Activated CD4-positive, alpha-beta T cell treated with anti-CD3 and anti-CD28 coated beads, Interleukin-2, amount 10 ng/mL, durations not matched to agents 7 days and 5 days (primary cell): ENCODE measurements around the gene PHAF1. TPM values are rescaled to one million over a fixed set of nuclear protein-coding genes. Genes with fewer than 3 reads are reported as not detected.
A peak's percentile ranks its signal among the peaks of the same experiment; 100 is the strongest.

Experiments used
- CTCF ChIA-PET: fragments of 350-600 bp; sonication (Branson Sonifier 250); formaldehyde crosslinking; loops from one replicate; lab custom pipeline; 2021; ENCODE audit warnings: antibody characterized with exemption; lab: Charles Lee
- POLR2A ChIA-PET: fragments of 350-600 bp; sonication (Branson Sonifier 250); formaldehyde crosslinking; loops from one replicate; lab custom pipeline; 2021; ENCODE audit warnings: antibody characterized with exemption; lab: Charles Lee
- DNase-seq: peaks from one replicate; pipeline ENCODE4 v3.0.0-alpha.2; 2020
- H3K27ac Mint-ChIP-seq: one replicate; pipeline ENCODE4 v1.8.0; 2021; ENCODE audit warnings: mild to moderate bottlenecking, moderate library complexity, mixed read lengths
- H3K27me3 Mint-ChIP-seq: one replicate; pipeline ENCODE4 v1.8.0; 2021; ENCODE audit warnings: mixed read lengths
- H3K36me3 Mint-ChIP-seq: one replicate; pipeline ENCODE4 v1.8.0; 2021; ENCODE audit warnings: low read depth, mixed read lengths
- H3K4me1 Mint-ChIP-seq: one replicate; pipeline ENCODE4 v1.8.0; 2021; ENCODE audit warnings: mixed read lengths
- H3K4me3 Mint-ChIP-seq: one replicate; pipeline ENCODE4 v1.8.0; 2021; ENCODE audit warnings: mild to moderate bottlenecking, moderate library complexity, mixed read lengths
- H3K9me3 Mint-ChIP-seq: one replicate; pipeline ENCODE4 v1.8.0; 2021; ENCODE audit warnings: mixed read lengths
- total RNA-seq, 2 experiments: library from RNA; stranded (reverse); gene quantifications; one replicate each; pipeline ENCODE4 v1.2.3, GENCODE V29; 2021

Gene PHAF1
- total RNA-seq, 2 experiments from 2014 or later: 15.2 to 19.0 TPM

DNA sequence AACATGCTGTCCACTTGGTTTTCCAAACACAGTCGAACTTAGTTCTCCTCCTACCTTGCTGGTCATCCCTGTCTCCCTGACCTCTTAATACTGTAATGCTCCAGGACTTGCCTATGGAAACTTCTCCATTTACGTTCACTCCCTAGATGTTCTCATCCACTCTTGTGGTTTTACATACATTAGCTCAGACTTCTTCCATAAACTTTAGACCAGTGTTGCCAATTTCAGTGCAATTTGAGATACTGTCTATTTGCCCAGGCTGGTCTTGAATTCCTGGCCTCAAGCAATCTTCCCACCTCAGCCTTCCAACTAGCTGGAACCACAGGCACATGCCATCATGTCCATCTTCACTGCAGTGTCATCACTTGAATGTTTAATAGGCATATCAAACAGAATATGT lies 72.5 kb downstream of the PHAF1 start:
- Mint-ChIP-seq H3K4me3 (no peak overlapping the region), H3K9me3 (no peaks in the 10 kb centered on the region), H3K36me3 (peaks cover 3% of the 10 kb centered on the region), H3K4me1 (peaks cover 38% of the 10 kb centered on the region), H3K27ac (no peak overlapping the region), H3K27me3 (peaks cover 14% of the 10 kb centered on the region)
- ChIA-PET CTCF (interaction anchor here (0.6 to 5.7 kb wide), 6 partner anchors 12 to 237 kb away, joined by 3 to 30 read pairs (median 4); partner anchors contain the start of gene NOL3), POLR2A (interaction anchor here (0.7 kb wide), 1 partner anchor 11 kb away, joined by 3 read pairs; the partner anchor contains the start of gene NOL3)
- DNase-seq: no peak

DNA sequence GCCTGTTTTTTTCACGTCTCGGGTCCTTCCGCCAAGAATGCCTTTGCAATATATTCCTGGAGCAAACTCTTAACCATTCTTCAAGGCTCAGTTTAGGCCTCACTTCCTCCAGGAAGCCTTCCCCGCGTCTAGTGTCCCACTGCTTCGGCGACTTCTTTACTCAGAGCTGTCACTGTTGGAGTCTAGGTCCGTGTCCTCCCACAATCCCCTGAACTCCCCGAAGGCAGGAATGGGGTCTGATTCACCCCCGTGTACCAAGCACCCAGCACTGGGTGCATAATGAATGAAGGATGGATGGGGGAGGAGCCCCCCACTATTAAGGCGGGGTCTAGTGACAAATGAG lies 73.5 kb downstream of the PHAF1 start:
- Mint-ChIP-seq H3K36me3 (no peaks in the 10 kb centered on the region), H3K9me3 (no peaks in the 10 kb centered on the region), H3K27me3 (peaks cover 9% of the 10 kb centered on the region), H3K27ac (no peak overlapping the region), H3K4me1 (peaks cover 30% of the 10 kb centered on the region), H3K4me3 (no peak overlapping the region)
- ChIA-PET CTCF (interaction anchor here (0.6 to 5.7 kb wide), 7 partner anchors 13 to 229 kb away, joined by 3 to 30 read pairs (median 4); partner anchors contain the start of genes NOL3 and TMEM208), POLR2A (no interaction called here)
- no peak for DNase-seq

DNA sequence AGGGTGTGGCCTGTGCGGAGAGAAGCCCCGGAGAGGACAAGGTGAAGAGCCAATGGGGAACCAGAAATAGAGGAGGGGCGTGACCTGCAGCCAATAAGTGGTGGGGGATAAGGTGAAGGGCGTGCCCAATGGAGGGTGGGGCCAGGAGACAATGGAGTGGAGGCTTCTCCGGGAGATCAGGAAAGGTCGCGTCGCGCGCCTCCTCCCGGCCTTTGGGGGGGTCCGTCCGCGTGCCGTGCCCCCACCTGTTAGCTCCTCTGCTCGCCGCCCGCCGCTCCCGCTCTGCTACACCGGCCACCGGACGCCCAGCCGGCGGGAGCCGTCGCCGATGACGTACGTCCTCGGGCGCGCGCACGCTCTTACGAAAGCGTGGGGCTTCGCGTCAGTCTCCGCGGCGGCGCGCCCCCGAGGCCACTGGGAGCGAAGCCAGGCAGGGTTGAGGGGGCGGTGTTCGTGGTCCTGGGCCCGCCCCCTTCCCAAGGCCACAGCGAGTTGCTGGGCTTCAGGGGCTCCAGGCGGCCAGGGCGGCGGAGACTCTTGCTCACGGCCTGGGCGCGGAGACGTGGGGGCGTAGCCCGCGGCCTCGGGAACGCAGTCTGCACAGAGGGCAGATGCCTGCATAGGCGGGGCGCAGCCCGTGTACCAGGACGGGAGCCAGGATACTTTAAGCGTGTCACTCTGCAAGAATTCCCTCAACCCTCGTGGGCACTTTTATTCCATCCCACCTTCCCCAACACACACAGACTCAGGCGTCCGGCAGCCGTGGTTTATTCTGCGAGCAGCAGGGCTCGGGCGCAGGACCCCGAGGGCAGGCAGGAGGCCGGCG lies 74.1 kb downstream of the PHAF1 start, which contains the start of gene MATCAP1:
Gene MATCAP1, minus strand, starts transcription at position 337 of the 826 bp plus-strand sequence. CDS start 3,353 bp downstream, outside the sequence.
- peak; percentile 98 for DNase-seq
- CTCF ChIA-PET: interaction anchor here (0.6 to 5.7 kb wide), 10 partner anchors 8 to 219 kb away, joined by 3 to 30 read pairs (median 6); partner anchors contain the start of genes NOL3 and TMEM208

DNA sequence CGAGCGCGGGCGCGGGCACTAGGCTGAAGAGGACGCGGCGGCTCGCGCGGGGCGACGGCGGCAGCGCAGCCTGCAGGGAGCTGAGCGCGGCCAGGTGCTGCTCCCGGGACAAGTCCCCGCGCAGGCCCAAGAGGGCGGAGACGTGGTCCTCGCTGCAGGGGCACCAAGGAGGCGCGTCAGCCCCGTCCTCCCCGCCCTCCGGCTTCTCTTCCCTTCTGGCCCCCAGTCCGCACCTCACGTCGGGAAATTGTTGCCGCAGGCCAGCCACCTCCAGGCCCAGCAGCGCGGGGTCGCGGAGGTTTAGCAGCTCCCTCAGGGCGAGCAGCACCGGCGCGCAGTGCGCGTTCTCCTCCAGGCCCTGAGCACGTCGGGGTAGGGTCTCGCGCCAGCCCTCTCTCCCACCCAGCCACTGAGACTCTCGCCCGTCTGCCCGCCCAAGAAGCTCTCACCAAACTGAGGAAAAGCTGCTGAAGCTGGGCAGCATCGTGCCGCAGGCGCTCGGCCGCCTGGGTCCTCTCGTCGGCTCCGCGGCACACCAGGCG lies 74.8 kb downstream of the PHAF1 start:
- CTCF ChIA-PET: interaction anchor here (0.6 to 5.7 kb wide), 28 partner anchors 9 to 314 kb away, joined by 3 to 30 read pairs (median 4); partner anchors contain the start of genes LRRC36, NOL3 and TMEM208
- no peak for DNase-seq
- POLR2A ChIA-PET: no interaction called here
- H3K4me1 Mint-ChIP-seq: peaks cover 19% of the 10 kb centered on the region
- no peaks in the 10 kb centered on the region for H3K36me3 Mint-ChIP-seq
- no peaks in the 10 kb centered on the region for H3K9me3 Mint-ChIP-seq
- peaks cover 7% of the 10 kb centered on the region for H3K27me3 Mint-ChIP-seq
- peak overlapping the region; percentile 79 for H3K4me3 Mint-ChIP-seq
- no peak overlapping the region for H3K27ac Mint-ChIP-seq

More for the DNA sequence above, 74.1 kb downstream of the PHAF1 start, which contains the start of gene MATCAP1:
- Mint-ChIP-seq H3K4me1 (peaks cover 25% of the 10 kb centered on the region), H3K9me3 (no peaks in the 10 kb centered on the region), H3K4me3 (peak within 1 kb of the TSS; percentile 79), H3K27me3 (peaks cover 7% of the 10 kb centered on the region), H3K36me3 (no peaks in the 10 kb centered on the region), H3K27ac (no peak within 1 kb of the TSS)
- POLR2A ChIA-PET: no interaction called here

DNA sequence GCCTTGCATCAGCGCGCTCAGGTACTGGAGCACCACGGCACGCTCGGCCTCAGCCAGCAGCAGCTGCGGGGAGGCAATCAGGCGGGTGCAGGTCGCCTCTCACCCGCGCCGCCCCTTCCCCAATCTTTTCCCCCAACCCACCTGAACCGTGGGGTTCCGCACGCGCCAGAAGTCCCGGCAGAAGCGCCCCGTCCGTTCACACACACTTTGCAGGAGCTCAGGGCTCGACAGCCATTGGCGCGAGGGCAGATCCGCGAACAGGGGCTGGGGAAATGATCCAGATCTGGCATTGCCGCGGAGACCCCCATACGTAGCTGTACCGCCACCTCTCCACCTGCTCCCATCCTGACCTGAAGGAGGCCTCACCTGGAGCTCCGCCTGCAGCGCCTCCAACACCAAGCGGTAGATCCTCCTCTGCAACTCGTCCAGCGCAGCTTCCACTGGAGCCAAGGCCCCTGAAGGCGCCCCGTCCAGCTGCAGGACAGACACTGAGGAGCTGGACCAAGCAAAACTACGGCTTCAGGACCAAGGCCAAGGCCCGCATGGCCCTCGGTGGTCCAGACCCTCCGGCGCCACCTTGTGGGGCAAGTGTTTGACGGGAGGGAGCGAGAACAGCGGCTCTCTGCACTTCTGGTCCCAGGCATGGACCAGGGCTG lies 75.4 kb downstream of the PHAF1 start:
- Mint-ChIP-seq H3K9me3 (no peaks in the 10 kb centered on the region), H3K4me3 (peak overlapping the region; percentile 79), H3K36me3 (no peaks in the 10 kb centered on the region), H3K4me1 (peaks cover 16% of the 10 kb centered on the region), H3K27me3 (peaks cover 7% of the 10 kb centered on the region), H3K27ac (peak overlapping the region; percentile 69)
- ChIA-PET CTCF (interaction anchor here (0.6 to 5.7 kb wide), 32 partner anchors 9 to 313 kb away, joined by 3 to 30 read pairs (median 4); partner anchors contain the start of genes LRRC36, NOL3 and TMEM208), POLR2A (no interaction called here)
- peak; percentile 85 for DNase-seq

DNA sequence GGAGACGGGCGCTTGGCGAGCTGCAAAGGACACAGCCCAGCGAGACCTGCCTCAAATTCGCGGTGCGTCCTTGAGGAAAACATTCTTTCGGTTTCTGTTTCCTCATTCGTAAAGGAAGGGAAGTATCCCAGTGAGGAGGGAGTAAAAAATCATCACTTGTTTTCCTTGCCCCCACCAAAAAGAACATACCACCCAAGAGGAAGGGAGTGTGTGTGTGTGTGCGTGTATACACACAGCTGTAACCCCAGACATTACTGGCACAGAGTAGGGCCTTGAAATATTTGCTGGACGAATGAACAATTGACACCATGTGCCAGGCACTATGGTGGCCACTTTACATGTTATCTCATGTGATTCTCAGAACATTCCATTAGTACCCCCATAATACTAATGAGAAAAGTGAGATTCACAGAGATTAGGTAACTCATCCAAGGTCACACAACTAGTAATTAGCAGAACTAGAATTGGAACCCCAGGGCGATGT lies 76.0 kb downstream of the PHAF1 start:
- Mint-ChIP-seq H3K9me3 (no peaks in the 10 kb centered on the region), H3K4me3 (peak overlapping the region; percentile 79), H3K27ac (peak overlapping the region; percentile 69), H3K36me3 (no peaks in the 10 kb centered on the region), H3K4me1 (peaks cover 17% of the 10 kb centered on the region), H3K27me3 (peaks cover 7% of the 10 kb centered on the region)
- no peak for DNase-seq
- CTCF ChIA-PET: interaction anchor here (0.6 to 5.7 kb wide), 27 partner anchors 10 to 303 kb away, joined by 3 to 30 read pairs (median 4); partner anchors contain the start of genes NOL3 and TMEM208
- POLR2A ChIA-PET: no interaction called here

DNA sequence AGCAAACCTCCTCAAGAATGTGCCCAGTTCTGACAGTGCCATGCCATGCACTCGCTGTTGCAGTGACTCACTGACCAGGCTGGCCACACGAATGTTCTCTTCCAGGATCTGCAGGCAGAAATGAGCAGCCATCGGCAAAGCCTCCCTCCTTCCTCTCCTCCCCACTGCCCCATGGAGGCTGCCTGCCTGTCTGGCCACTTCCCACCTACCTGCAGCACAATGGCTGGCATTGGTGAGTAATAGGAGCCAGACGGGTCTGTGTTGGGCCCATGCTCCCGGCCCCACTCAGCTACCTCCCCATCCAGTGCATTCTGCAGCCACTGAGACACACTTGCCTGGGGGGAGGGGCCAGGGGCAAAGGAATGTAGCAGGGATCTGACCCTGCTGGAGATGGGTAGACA lies 76.8 kb downstream of the PHAF1 start:
- DNase-seq: no peak
- Mint-ChIP-seq H3K36me3 (no peaks in the 10 kb centered on the region), H3K27me3 (peaks cover 7% of the 10 kb centered on the region), H3K4me1 (peaks cover 20% of the 10 kb centered on the region), H3K27ac (no peak overlapping the region), H3K4me3 (no peak overlapping the region), H3K9me3 (no peaks in the 10 kb centered on the region)
- CTCF ChIA-PET: interaction anchor here (0.8 to 1.4 kb wide), 3 partner anchors 169 to 201 kb away, joined by 3 read pairs; no protein-coding TSS in a partner anchor
- POLR2A ChIA-PET: interaction anchor here (0.6 kb wide), 1 partner anchor 152 kb away, joined by 10 read pairs; no protein-coding TSS in a partner anchor

DNA sequence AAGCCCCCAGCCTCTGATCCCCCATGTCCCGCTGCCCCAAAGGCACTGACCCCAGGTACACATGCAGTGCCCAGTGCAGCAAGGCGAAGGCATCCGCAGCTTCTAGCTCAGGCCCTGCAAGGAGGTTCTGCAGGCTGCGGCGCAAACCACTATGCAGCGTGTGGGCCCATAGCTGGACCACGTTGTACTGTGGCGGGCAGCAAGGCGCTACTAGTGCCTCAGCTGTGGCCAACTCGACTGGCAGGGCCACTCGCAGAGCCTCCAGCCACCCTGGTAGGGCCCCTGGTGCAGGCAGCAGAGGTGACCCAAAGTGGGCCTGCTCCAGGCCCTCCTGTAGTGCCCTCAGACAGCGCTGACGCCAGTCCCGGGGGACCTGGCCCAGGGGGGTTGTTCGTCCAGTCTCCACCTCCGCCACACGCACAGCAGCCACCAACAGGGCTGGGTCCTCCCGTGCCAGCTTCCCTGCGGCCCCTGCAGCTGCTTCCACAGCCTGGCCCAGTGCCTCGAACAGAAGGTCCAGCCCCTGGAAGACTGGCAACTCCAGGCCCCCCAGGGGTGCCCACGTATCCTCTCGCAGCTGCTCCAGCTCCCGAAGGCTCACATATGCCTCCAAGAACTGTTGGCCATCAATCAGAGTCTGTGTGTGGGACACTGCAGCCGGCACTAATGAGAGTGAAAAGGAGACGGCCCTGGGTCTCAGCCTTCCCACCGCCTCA lies 77.6 kb downstream of the PHAF1 start:
- no peaks in the 10 kb centered on the region for H3K36me3 Mint-ChIP-seq
- ChIA-PET POLR2A (no interaction called here), CTCF (interaction anchor here (0.8 to 1.2 kb wide), 3 partner anchors 169 to 201 kb away, joined by 3 read pairs; no protein-coding TSS in a partner anchor)
- DNase-seq: no peak
- H3K9me3 Mint-ChIP-seq: no peaks in the 10 kb centered on the region
- peaks cover 7% of the 10 kb centered on the region for H3K27me3 Mint-ChIP-seq
- H3K4me3 Mint-ChIP-seq: no peak overlapping the region
- H3K4me1 Mint-ChIP-seq: peaks cover 24% of the 10 kb centered on the region
- no peak overlapping the region for H3K27ac Mint-ChIP-seq

DNA sequence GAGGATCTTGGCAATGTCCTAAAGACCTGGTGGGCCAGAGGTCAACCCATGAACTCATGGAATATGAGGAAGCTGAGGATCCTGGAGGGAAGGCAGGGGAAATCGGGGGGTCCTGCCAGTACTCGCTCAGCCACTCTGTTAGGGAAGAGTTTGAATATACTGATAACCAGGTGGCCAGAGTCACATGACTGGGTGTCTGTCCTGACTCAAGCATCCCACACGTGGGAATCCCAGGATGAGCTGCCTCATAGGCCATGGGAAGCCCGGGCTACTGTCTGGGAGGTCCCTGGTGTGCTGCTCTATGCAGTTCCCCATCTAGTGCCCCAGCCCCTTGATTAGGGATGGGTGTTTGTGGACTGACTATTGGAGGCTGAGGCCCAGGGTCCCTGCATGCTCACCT lies 78.6 kb downstream of the PHAF1 start:
- POLR2A ChIA-PET: no interaction called here
- H3K9me3 Mint-ChIP-seq: no peaks in the 10 kb centered on the region
- no peak for DNase-seq
- H3K36me3 Mint-ChIP-seq: peaks cover 5% of the 10 kb centered on the region
- no peak overlapping the region for H3K4me3 Mint-ChIP-seq
- H3K4me1 Mint-ChIP-seq: peaks cover 33% of the 10 kb centered on the region
- no peak overlapping the region for H3K27ac Mint-ChIP-seq
- peaks cover 7% of the 10 kb centered on the region for H3K27me3 Mint-ChIP-seq
- CTCF ChIA-PET: interaction anchor here (1.1 to 2.9 kb wide), 3 partner anchors 26 to 170 kb away, joined by 3 to 11 read pairs (median 3); no protein-coding TSS in a partner anchor

DNA sequence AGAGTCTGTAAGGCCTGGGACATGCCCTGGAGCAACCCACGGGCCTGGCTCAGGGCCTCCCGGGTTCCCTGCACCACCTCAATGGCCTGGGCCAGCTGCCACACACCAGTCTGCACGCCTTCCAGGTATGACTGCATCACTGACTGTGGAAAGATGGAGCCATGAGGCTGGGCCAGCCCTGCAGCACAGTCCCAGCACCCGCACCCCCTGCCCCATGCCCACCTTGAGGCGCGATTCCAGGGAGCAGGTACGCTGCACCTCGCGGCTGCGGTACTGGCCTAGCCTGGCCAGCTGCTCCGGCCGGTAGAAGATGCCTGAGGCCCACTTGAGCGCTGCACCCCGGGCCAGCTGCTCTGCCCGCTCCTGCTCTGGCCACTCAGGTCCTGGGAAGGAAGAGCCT lies 79.1 kb downstream of the PHAF1 start:
- no peak for DNase-seq
- H3K27ac Mint-ChIP-seq: no peak overlapping the region
- H3K4me1 Mint-ChIP-seq: peaks cover 38% of the 10 kb centered on the region
- H3K4me3 Mint-ChIP-seq: no peak overlapping the region
- POLR2A ChIA-PET: no interaction called here
- CTCF ChIA-PET: interaction anchor here (1.1 to 2.9 kb wide), 3 partner anchors 25 to 171 kb away, joined by 3 to 11 read pairs (median 3); no protein-coding TSS in a partner anchor
- H3K36me3 Mint-ChIP-seq: peaks cover 9% of the 10 kb centered on the region
- no peaks in the 10 kb centered on the region for H3K9me3 Mint-ChIP-seq
- peaks cover 7% of the 10 kb centered on the region for H3K27me3 Mint-ChIP-seq

DNA sequence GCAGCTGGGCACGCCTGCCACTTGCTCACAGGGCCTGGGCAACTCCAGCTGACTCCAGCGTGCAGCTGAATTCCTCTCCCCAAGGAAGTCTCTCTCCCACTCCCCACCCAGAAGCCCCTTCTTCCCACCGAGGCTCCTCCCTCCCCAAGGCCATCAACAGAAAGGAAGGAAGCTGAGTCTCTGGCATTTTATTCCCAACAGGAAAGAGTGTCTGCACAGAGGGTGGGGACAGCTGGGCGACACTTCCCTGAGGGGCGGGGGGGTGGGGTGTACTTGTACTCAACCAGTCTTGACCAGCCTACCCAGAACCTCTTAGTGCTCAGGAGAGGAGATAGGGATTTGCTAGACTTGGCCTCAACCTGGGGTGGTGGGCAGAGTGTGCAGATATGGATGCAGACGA lies 80.3 kb downstream of the PHAF1 start, which contains the start of gene EXOC3L1:
Gene EXOC3L1, minus strand, starts transcription at position 96 of the 400 bp plus-strand sequence. CDS start 460 bp downstream, outside the sequence.
- Mint-ChIP-seq H3K27me3 (peaks cover 7% of the 10 kb centered on the region), H3K4me1 (peaks cover 42% of the 10 kb centered on the region), H3K4me3 (no peak within 1 kb of the TSS), H3K9me3 (no peaks in the 10 kb centered on the region), H3K36me3 (peaks cover 18% of the 10 kb centered on the region), H3K27ac (no peak within 1 kb of the TSS)
- CTCF ChIA-PET: interaction anchor here (0.8 to 2.9 kb wide), 2 partner anchors 35 to 172 kb away, joined by 4 to 11 read pairs; no protein-coding TSS in a partner anchor
- POLR2A ChIA-PET: no interaction called here
- DNase-seq: no peak
